Gastrocnemius medialis (tissue), 4 donors: ENCODE measurements around the gene SMOC1.

Experiments used
- POLR2A ChIP-seq, 2 donors: fragments of 450-650 bp; IDR thresholded peaks; one replicate each; pipeline ENCODE4 v1.6.1; 2017; ENCODE audit warnings: antibody characterized with exemption in 2 of 2, mild to moderate bottlenecking in 2 of 2, moderate library complexity in 2 of 2
- TF ChIP-seq, protein P1 (sequence below), 5 experiments: fragments of 450-650 bp in 3 of 5; fragments of 200-600 bp in 2 of 5; sonication (generic) in 2 of 5; IDR thresholded peaks in 4 of 5; conservative IDR thresholded peaks in 1 of 5; 1 replicate in 4 of 5; 2 replicates in 1 of 5; pipeline ENCODE4 v1.5.1; 2016 to 2019; ENCODE audit warnings: antibody characterized with exemption in 5 of 5, mild to moderate bottlenecking in 3 of 5, moderate library complexity in 3 of 5

GRCh38 chr14:70005281-70005805 lies 126.1 kb downstream of the SMOC1 start:
- TF ChIP-seq, protein P1, sequence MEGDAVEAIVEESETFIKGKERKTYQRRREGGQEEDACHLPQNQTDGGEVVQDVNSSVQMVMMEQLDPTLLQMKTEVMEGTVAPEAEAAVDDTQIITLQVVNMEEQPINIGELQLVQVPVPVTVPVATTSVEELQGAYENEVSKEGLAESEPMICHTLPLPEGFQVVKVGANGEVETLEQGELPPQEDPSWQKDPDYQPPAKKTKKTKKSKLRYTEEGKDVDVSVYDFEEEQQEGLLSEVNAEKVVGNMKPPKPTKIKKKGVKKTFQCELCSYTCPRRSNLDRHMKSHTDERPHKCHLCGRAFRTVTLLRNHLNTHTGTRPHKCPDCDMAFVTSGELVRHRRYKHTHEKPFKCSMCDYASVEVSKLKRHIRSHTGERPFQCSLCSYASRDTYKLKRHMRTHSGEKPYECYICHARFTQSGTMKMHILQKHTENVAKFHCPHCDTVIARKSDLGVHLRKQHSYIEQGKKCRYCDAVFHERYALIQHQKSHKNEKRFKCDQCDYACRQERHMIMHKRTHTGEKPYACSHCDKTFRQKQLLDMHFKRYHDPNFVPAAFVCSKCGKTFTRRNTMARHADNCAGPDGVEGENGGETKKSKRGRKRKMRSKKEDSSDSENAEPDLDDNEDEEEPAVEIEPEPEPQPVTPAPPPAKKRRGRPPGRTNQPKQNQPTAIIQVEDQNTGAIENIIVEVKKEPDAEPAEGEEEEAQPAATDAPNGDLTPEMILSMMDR (IDR thresholded peaks at IDR 0.05 in 4 of 5, conservative IDR thresholded peaks at IDR 0.05 in 1 of 5) = no peak
- TF ChIP-seq POLR2A (IDR thresholded peaks at IDR 0.05) = no peak
